Measurements from ENCODE around the gene MINPP1. TPM values are rescaled to one million over a fixed set of nuclear protein-coding genes. Genes with fewer than 3 reads are reported as not detected.

Gene MINPP1
- total RNA-seq, 1 experiment from 2014 or later: 25.5 TPM

- no peak for DNase-seq (ENCODE audit: low spot score)
- TF ChIP-seq TEAD1 (CRISPR knock-in tag; IDR thresholded peaks at IDR 0.05) (no peak), SMAD4 (CRISPR knock-in tag; IDR thresholded peaks at IDR 0.05) (no peak), ETV6 (CRISPR knock-in tag; IDR thresholded peaks at IDR 0.05) (no peak), ZBTB21 (CRISPR knock-in tag; IDR thresholded peaks at IDR 0.05; ENCODE audit: borderline replicate concordance) (no peak), ZNF138 (CRISPR knock-in tag; conservative IDR thresholded peaks at IDR 0.05) (no peak), ATF6 (CRISPR knock-in tag; IDR thresholded peaks at IDR 0.05) (no peak), HMGA2 (CRISPR knock-in tag; IDR thresholded peaks at IDR 0.05) (no peak), ZMAT4 (CRISPR knock-in tag; IDR thresholded peaks at IDR 0.05) (no peak), PRRX2 (CRISPR knock-in tag; IDR thresholded peaks at IDR 0.05) (no peak), JUN (CRISPR knock-in tag; IDR thresholded peaks at IDR 0.05) (no peak), ELF4 (CRISPR knock-in tag; IDR thresholded peaks at IDR 0.05; ENCODE audit: low read depth) (no peak), IRF2 (CRISPR knock-in tag; IDR thresholded peaks at IDR 0.05; ENCODE audit: borderline replicate concordance, low read depth) (no peak), ZNF425 (CRISPR knock-in tag; conservative IDR thresholded peaks at IDR 0.05) (no peak), SP1 (CRISPR knock-in tag; conservative IDR thresholded peaks at IDR 0.05) (no peak), MLX (CRISPR knock-in tag; IDR thresholded peaks at IDR 0.05) (no peak), ZNF232 (CRISPR knock-in tag; IDR thresholded peaks at IDR 0.05) (no peak)
- CTCF ChIA-PET: interaction anchor here (0.6 to 2.4 kb wide), 5 partner anchors 28 to 202 kb away, joined by 3 to 11 read pairs (median 4); partner anchors contain the start of gene MINPP1
Observed at GRCh38 chr10:87532696-87533095, 28.0 kb downstream of the MINPP1 start.

GRCh38 chr10:87534173-87534858, 29.6 kb downstream of the MINPP1 start:
- Mint-ChIP-seq H3K9me3 (peaks cover 16% of the 10 kb centered on the region), H3K4me3 (no peak overlapping the region), H3K4me1 (peaks cover 17% of the 10 kb centered on the region), H3K27ac (no peak overlapping the region), H3K27me3 (ENCODE audit: low read depth) (no peaks in the 10 kb centered on the region), H3K36me3 (peaks cover 28% of the 10 kb centered on the region)
- TF ChIP-seq ZSCAN18 (CRISPR knock-in tag; IDR thresholded peaks at IDR 0.05) (no peak), NFYB (CRISPR knock-in tag; conservative IDR thresholded peaks at IDR 0.05; ENCODE audit: low read depth) (no peak), TP53 (CRISPR knock-in tag; IDR thresholded peaks at IDR 0.05) (no peak), OVOL2 (CRISPR knock-in tag; IDR thresholded peaks at IDR 0.05; ENCODE audit: borderline replicate concordance) (no peak), CREM (CRISPR knock-in tag; IDR thresholded peaks at IDR 0.05) (no peak), SOX15 (CRISPR knock-in tag; IDR thresholded peaks at IDR 0.05) (no peak), ATF6 (CRISPR knock-in tag; IDR thresholded peaks at IDR 0.05) (no peak)
- CTCF ChIA-PET: interaction anchor here (0.6 to 2.4 kb wide), 9 partner anchors 15 to 201 kb away, joined by 3 to 11 read pairs (median 4); no protein-coding TSS in a partner anchor
- ATAC-seq: no peak
- no peak for DNase-seq (ENCODE audit: low spot score)
- POLR2A ChIA-PET: no interaction called here

More at GRCh38 chr10:87532696-87533095, 28.0 kb downstream of the MINPP1 start:
- Mint-ChIP-seq H3K27ac (no peak overlapping the region; the same call in 1 of the 2 replicates), H3K4me3 (no peak overlapping the region), H3K4me1 (peaks cover 7% of the 10 kb centered on the region; the same call in 1 of the 2 replicates), H3K9me3 (peaks cover 26% of the 10 kb centered on the region), H3K36me3 (peaks cover 43% of the 10 kb centered on the region), H3K27me3 (ENCODE audit: low read depth) (no peaks in the 10 kb centered on the region)
- ATAC-seq: no peak
- POLR2A ChIA-PET: no interaction called here

All from WTC11 (cell line).